GM08714 (cell line): Measurements from ENCODE around the gene RNF223.

Experiments
- H3K4me3 ChIP-seq: fragments of 200-500 bp; sonication (Bioruptor generic); 2 replicates; pipeline ENCODE4 v1.5.1; 2014; ENCODE audit warnings: mild to moderate bottlenecking, low read length, inconsistent platforms
- ZNF274 ChIP-seq: IDR thresholded peaks from 2 replicates; pipeline ENCODE4 v1.6.1; 2012; ENCODE audit warnings: mild to moderate bottlenecking, low read depth, low read length

RNF223 gene

DNA sequence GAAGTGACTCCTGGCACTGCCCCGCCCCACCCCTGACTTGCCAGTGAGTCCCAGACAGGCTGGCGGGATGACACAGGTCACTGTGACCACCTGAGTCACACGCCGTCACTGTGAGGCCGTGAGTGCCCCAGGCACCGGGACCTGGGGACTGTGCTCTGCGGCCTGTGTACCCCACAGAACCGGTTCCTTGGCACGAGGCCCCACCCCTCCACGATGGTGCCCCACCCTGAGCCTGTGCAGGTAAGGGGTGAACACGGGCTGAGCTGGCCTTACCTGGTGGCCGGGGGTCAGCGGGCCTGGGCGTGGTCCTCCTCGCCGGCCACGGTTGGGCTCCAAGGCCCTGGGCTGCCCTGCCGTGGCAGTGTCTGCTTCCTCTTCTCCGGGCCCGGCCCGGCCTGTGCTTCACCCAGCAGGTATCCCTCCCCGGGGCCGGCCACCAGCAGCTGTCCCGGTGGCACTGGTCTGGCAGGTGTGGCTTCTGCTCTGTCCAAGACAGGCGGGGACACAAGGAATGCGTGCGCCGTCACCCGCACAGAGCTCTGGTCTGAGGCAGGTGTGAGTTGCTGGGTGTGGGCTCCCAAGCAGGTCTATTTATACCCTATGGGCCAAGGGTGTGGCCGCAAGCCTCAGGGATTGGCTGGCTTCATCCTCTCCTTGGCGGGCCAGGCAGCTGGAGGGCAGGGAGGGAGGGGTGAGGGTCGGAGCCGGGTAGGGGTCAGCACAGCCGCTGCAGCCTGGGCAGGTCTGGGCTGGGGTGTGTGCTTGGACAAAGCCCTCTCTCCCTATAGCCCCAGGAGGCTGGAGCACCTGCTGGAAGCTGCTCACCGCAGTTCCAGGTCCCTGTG is at the start of gene RNF223:
Gene RNF223 (minus strand): TSS at position 564 of the 845 bp plus-strand sequence. CDS start 1,740 bp downstream, outside the sequence.
- TF ChIP-seq ZNF274: no peak
- no peak within 1 kb of the TSS for H3K4me3 ChIP-seq

DNA sequence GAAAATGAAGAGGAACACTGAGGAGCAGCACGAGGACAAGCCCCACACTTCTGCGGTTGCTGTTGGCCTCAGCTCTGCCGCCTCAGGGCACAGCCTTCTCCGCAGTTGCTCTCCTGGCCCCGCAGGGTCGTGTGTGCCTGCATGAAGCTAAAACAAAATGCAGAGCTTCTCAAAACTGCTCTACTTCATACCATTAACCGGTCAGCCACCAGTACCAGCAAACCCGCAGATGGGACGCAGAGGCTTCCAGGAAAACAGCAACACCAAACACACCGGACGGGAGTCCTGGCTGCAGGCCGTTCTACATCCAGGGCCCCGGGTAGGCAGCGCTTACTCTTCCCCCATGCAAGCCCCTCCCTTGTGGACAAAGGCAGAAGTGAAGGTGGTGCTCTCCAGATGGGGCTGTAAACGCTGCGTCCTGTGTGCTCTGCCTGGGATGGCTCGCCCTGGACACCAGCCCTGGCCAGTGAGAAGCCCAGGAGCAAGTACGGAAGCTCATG is 48.9 kb upstream of the RNF223 start:
- H3K4me3 ChIP-seq: no peak overlapping the region
- TF ChIP-seq ZNF274: no peak

DNA sequence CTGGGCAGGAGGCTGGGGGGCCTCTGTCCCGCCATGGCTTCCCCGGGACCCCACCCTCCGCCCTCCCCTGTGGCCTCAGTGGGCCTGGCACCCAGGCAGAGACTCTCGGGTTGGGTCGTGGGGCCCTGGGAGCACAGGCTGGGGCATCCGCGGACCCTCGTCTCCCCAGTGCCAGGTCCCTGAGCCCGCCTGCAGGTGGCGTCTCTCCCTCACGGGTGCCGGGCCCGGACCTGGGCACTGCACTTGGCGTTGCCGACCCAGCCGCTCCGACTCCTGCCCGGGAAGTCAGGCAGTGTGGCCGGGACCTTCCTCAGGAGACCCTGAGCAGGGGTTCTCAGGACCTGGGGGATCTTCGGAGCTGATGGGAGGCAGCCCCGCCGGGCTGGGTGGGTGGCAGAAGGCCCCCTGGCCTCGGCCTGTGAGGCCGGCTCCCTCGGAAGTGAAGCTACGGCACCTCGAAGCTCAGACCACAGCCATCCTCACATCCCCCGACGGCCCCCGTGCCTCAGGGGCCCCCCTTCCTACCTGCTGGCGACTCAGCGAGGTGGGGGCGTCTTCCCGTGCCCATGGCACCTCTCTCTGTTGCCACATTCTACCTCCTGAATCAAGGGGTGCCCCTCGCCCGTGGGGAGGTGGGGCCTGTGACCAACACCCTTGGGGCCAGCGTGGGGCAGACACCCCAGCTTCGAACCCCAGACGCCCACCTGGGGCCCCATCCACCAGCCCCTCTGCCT is 48.1 kb upstream of the RNF223 start:
- H3K4me3 ChIP-seq: no peak overlapping the region
- no peak for TF ChIP-seq ZNF274

DNA sequence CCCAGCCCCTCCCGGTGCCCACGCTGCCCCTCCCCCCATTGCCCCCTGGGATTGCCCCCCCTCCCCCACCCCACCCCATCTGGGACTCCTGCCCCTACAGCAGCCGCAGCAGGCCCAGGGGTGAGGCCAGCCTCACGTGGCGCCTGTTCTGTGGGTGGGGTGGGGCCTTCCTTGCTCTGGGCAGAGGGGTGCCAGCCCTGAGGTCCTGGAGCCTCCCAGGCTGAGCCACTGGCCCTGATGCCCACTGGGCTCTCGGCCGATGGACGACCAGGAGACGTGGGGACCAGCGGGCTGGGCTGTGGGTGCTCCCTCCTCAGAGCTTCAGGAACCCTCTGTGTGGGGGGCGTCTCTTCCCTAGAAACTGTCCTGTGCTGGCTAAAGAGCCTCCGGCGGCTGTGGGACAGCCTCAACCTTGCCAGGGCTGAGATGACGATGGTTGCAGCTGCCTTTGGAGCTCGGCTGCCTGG is 47.5 kb upstream of the RNF223 start:
- no peak for TF ChIP-seq ZNF274

DNA sequence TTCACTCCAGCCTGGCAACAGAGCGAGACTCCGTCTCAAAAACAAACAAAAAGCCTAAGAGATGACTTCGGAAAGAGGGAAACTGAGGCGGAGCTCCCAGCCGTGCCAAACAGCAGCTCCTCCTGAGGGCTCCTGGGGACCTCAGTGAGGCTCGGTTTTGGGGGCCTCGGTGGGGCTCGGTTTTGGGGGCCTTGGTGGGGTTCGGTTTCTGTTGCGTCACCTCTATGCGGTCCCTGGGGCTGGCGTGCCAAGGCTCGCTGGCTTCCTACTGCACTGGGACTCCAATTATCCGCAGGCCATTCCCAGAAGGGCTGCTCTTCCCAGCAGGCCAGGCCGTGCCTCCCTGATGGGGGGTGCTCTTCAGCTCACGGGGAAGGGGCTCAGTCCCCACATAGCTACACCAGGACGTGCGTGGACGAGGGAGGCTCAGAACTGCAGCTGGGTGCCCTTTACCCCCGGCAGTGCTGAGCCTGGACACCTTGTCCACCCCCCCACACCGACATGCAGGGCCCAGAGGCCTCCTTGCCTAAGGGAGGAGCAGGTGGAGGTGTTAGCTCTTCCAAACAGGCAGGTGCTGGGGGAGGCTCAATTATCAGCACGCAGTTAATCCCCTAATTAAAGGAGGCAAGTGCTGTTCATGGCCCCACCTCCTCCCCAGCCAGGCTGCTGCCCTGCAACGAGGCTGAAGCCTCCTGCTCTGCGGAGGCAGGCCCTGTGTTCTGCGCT is 46.9 kb upstream of the RNF223 start:
- no peak for TF ChIP-seq ZNF274
- no peak overlapping the region for H3K4me3 ChIP-seq

More for the DNA sequence above, 47.5 kb upstream of the RNF223 start:
- no peak overlapping the region for H3K4me3 ChIP-seq

DNA sequence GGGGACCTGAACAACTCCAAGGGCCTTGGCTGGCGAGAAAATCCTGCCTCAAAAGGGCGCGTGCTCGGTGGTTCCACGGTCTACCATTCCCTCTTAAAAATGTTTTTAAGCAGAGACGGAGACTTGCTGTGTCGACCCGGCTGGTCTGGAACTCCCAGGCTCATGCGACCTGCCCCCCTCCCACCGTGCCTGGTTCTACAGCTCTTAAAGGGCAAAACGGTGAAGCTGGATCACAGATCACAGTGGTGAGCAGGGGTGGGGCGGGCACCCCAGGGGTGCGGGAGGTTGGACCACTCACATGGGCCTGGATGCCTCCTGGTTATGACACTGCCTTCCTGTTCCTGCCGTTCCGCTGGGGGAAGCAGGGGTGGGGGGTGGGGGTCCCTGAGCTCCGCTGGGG is 46.0 kb upstream of the RNF223 start:
- no peak for TF ChIP-seq ZNF274

DNA sequence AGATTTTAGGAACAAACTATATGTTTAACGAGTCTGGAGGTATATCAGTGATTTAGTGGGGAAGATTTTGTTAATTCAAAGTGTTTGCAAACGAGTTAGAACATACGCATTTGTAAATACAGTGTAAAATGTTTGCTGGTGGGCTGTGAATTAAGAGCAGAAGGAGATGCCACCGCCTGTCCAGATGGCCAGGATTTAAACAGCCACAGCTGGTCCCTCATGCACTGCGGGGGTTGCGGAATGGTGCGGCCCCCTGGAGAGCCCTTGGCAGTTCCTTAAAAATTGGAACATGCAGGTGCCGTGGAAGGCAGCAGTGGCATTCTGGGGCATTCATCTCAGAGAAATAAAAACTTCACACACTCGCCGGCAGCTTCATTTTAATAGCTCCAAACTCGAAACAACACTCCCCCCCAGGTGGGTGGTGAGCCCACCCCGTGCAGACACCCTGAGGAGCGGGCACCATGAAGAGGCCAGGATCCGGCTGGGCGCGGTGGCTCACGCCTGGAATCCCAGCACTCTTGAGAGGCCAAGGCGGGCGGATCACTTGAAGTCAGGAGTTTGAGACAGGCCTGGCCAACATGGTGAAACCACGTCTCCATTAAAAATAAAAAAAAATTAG is 45.3 kb upstream of the RNF223 start:
- TF ChIP-seq ZNF274: no peak
- no peak overlapping the region for H3K4me3 ChIP-seq

More for the DNA sequence above, 46.0 kb upstream of the RNF223 start:
- no peak overlapping the region for H3K4me3 ChIP-seq

DNA sequence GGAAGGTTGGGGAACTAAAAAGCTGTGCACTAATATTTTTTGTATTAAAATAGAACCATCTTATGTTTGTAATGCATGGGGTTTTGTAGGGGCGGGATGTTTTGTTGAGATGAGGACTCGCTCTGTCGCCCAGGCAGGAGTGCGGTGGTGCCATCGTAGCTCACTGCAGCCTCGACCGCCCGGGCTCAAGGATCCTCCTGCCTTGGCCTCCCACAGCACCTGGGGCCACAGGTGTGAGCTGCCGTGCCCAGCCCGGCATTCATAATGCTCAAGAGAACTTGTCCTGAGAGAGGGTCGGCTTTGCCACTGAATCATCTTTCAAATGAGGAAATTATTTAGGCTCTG is 44.7 kb upstream of the RNF223 start:
- H3K4me3 ChIP-seq: no peak overlapping the region
- no peak for TF ChIP-seq ZNF274

DNA sequence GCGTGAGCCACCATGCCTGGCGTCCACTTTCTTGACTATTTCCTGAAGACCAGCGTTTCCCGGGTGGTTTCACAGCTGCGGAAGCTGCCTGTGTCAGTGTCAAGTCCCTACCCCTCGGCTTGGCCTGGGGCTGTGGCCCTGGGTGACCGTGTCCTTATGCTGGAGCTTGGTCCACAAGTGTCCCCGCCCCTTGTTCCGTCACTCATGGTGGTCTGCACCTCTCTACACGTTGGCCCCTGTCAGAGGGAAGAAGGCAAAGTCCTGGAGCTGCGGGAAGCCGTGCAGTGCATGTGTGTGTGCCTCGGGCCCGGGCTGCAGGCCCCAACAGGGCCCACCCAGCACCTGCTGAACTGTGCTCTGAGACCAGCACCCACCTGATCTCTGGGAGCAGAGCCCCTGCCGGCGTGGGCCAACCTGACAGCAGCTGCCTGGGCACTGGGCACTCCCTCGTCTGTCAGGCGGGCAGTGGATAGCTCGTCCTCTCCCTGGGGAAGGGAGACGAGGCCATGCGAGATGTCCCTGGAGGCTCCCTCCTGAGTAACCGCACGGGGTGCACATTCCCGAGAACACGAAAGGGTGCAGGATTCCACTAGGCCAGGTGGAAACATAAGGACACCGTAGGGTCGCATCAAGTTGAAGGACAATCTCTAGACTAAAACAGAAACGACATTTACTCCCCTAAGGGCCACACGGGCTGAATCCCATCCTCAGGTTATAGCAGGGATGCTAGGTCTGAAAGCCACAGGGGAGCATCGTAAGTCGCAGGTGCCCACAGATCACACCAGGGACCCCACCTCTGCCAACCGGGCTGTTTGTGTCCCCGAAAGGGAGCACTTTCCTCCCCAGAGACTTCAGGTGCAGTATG is 44.1 kb upstream of the RNF223 start:
- no peak for TF ChIP-seq ZNF274
- no peak overlapping the region for H3K4me3 ChIP-seq

DNA sequence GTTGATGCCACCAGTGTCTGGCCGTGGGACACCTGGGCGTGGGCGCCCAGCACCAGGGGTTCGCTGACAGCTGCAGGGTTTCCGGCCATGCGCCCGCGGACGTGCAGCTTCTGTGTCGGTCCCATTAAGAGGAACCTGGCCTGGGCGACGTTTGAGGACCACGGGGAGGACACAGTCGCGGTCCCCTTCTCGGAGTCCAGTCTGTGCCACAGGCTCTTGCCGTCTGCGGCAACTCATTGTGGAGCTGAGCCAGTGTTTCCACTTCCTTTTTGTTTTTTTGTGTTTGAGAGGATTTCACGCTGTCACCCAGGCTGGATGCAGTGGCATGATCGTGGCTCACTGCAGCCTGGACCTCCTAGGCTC is 43.3 kb upstream of the RNF223 start:
- no peak overlapping the region for H3K4me3 ChIP-seq
- TF ChIP-seq ZNF274: no peak

DNA sequence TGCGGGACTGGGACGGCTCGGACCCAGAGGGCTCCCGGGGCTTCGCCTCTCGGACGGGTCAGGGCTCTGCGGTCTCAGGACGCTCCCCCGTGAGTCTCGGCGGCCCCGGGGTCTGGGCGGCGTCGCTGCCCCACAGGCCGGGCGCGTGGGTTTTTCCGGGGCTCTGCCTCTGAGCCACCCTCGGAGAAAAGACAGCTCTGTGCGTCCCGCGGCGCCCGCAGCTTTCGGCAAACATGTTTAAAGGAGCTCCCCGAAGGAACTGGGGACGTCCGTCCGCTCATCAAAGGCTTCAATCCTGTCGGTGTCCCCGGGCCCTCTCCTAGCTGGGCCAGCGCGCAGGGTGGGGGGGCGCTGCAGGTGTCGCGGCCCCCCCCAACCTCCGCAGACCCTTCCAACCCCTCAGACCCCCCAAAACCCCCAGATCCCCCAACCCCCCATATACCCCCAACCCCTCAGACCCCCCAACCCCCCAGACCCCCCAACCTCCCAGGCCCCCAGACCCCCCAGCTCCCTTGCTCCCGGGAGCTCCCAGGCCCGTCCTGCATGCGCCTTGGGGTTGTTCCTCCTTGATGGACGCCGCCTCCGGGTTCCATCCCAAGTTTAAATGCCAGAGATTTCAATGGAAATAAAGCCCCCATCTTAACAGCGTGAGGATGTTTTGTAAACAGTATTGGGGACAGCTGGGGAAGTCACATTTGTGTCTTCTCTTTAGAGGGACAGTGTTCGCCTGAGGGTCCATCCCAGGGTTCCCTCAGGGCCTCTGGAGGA is 42.8 kb upstream of the RNF223 start:
- TF ChIP-seq ZNF274: no peak
- peak overlapping the region; percentile 64; the same call in 1 of the 2 replicates for H3K4me3 ChIP-seq
